KOPT-K1 (cell line): Measurements from ENCODE around the gene CTDSP2.

Experiments used
- H3K27ac ChIP-seq: fragments of 200-600 bp; sonication (generic); 2 replicates; pipeline ENCODE4 v1.5.1; 2016; ENCODE audit warnings: antibody characterized with exemption, mild to moderate bottlenecking, low read depth, low read length; ENCODE audit not compliant: poor library complexity, severe bottlenecking
- H3K36me3 ChIP-seq: fragments of 200-600 bp; sonication (generic); 2 replicates; pipeline ENCODE4 v1.5.1; 2017; ENCODE audit warnings: antibody characterized with exemption, mild to moderate bottlenecking, low read length, moderate library complexity; ENCODE audit not compliant: insufficient read depth
- H3K9me3 ChIP-seq: fragments of 200-600 bp; sonication (generic); 2 replicates; pipeline ENCODE4 v1.5.1; 2017; ENCODE audit warnings: antibody characterized with exemption, low read length, mild to moderate bottlenecking; ENCODE audit not compliant: insufficient read depth, poor library complexity, severe bottlenecking

Gene CTDSP2

GRCh38 chr12:57846577-57847319, at the start of gene CTDSP2:
Gene CTDSP2, minus strand, starts transcription at chr12:57846729. Its CDS starts 294 bp downstream, at chr12:57846435.
- no peaks in the 10 kb centered on the region for H3K9me3 ChIP-seq
- peak within 1 kb of the TSS; percentile 94 for H3K27ac ChIP-seq
- no peaks in the 10 kb centered on the region for H3K36me3 ChIP-seq

DNA sequence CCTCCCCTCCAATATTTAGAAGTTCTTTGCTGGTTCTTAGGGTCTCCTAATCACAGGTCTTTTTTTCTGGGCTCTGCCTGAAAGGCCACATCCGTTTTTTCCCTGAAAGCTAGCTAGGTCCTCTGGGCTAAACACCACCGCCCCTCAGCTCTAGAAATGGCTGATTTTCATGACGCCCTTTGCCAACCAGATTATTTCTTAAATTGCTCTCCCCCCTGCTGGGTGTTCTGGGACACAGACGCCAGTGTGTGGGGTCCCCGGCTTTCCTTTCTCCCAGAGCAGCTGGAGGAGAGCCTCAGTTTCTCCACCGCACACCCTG, 49.5 kb upstream of the CTDSP2 start:
- Histone ChIP-seq H3K36me3 (no peaks in the 10 kb centered on the region), H3K27ac (peak overlapping the region; percentile 56), H3K9me3 (no peaks in the 10 kb centered on the region)

- Histone ChIP-seq H3K36me3 (no peaks in the 10 kb centered on the region), H3K27ac (peak overlapping the region; percentile 56), H3K9me3 (no peaks in the 10 kb centered on the region)
These were observed 49.0 kb upstream of the CTDSP2 start for GRCh38 chr12:57895389-57896114.

DNA sequence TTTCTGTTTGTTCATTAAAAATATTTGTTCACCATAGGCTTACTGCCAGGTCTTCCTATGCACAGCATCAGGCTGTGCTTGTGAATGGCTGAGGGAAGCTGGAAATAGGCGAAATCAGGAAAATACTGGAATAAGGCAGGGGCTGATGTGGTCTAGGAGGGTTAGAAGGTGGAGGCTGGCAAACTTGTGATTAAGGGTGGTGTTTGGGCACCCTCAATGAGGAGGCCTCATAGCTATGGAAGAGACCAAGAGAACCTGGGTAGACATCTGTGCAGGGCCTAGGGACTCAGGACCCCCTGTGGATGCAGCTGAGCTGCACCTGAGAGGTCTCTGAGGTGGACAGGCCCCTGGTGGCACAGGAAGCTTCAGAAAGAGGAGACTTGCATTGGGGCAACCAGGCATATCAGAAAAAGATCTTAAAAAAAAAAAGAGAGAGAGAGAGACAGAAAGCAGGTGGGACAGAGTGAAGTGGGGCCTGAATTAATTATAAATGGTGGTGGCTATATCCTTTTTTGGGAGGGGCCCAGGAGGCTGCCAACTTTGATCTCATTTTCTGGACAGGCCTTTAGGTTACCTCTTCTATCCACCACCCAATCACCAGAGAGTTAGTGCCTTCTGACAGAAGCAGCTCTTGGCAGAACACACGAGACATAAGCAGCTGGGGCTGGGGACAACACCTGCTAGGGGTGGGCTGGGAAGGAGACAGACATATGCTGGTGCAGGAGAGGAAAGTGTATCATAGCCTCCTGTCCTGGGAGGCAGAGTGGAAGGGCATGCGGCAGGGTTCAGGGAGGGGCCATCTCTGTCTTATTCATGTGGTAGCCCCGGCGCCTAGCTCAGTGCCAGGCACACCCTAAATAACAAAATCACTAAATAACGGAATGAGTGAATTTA, 48.1 kb upstream of the CTDSP2 start:
- peak overlapping the region; percentile 56 for H3K27ac ChIP-seq
- no peaks in the 10 kb centered on the region for H3K9me3 ChIP-seq
- no peaks in the 10 kb centered on the region for H3K36me3 ChIP-seq

DNA sequence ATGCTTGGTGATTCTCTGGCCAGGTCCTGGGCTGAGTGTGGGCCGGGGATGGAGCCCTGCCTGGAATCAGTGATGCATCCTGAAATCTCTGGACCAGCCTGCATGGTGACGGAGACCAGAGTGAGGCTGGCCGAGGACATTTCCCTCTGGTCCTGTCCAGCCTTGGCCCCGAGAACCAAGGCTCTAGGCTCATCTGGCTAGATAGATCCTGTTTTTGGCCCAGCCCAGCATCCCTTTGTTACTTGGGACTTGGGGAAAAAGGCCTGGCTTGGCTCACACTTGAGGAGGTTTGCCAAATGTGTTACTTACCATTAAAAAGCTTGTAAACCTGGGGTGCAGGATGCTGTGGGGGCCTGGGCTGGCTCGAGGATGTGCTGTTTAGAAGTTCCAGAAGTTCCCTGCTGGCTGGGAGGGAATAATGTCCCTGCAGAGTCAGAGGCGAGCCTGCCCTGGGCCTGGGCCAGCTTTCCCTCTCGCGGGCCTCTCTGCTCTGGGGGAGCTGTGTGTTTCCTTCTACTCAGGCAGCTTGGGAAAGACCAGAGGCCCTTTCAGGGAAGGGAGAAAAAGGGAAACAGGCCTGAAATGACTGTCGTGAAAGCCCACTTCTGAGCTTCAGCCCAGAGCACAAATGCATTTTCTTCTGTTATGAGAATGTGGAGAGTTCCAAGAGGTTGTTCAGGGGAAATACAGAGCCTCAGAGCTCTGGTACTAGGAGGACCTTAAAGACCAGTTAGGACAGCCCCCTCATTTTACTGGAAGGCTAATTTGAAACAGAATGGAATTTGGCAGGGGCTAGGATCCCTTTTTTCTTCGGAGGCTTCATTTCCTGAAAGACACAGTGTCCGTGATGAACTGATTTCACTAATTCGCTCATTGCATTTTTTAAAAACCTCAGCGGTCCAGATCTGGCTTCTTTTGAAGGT, 47.2 kb upstream of the CTDSP2 start:
- peak overlapping the region; percentile 56 for H3K27ac ChIP-seq
- H3K9me3 ChIP-seq: no peaks in the 10 kb centered on the region
- no peaks in the 10 kb centered on the region for H3K36me3 ChIP-seq

GRCh38 chr12:57892232-57892972, 45.9 kb upstream of the CTDSP2 start:
- no peaks in the 10 kb centered on the region for H3K36me3 ChIP-seq
- H3K27ac ChIP-seq: no peak overlapping the region
- H3K9me3 ChIP-seq: no peaks in the 10 kb centered on the region

DNA sequence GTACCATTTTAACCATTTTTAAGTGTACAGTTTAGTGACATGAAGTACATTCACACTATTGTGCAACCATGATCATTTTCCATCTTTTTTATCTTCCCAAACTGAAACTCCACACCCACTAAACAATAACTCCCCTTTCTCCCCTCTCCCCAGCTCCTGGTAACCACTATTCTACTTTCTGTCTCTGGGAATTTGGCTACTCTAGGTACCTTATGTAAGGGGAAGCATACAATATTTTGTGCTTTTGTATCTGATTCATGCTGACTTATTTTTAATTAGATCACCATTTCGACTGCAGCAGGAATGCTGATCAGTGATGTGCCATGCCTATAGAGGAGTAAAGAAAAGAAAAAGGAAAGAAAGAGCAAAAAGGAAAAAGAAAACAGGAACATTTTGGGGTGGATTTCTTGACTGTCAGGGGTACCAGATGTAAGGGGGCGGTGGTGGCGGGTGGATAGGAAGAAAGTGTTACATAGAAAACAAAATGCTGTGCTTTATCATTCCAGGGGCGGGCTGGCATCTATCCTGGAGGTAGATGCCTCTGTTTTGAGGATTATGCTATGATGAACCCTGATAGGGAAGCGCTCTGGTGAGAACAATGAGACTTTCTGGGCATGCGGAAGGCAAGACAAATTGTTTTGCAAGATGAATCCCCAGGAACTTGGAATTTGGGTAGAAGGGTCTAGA, 45.2 kb upstream of the CTDSP2 start:
- Histone ChIP-seq H3K9me3 (no peaks in the 10 kb centered on the region), H3K36me3 (no peaks in the 10 kb centered on the region), H3K27ac (no peak overlapping the region)

- Histone ChIP-seq H3K36me3 (no peaks in the 10 kb centered on the region), H3K27ac (no peak overlapping the region), H3K9me3 (peaks cover 1% of the 10 kb centered on the region)
These were observed 43.9 kb upstream of the CTDSP2 start for GRCh38 chr12:57890191-57891115.

DNA sequence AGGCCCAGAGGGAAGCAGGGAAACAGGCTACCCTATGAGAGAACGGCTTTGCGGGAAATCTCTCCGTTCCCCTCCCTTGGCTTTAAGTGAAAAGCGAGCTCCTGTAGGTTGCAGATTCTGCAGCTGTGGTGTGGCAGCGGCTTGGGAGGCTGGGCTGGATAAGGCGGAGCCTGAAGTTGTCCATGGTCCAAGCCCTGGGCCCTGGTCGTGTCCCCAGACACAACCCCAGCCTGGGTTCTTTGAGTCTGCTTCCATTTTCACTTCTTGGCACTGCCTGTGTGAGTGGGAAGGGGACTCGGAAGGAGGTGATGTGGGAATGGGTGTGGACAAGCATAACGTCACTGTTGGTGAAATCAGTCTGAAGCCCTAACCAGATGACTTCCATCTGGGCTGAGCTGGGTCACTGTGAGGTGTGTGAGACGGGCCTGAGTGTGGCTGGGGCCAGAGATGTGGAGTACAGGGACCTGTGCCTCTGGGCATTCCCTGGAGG, 43.0 kb upstream of the CTDSP2 start:
- Histone ChIP-seq H3K36me3 (no peaks in the 10 kb centered on the region), H3K9me3 (peaks cover 8% of the 10 kb centered on the region), H3K27ac (peak overlapping the region; percentile 61)

- Histone ChIP-seq H3K9me3 (peaks cover 8% of the 10 kb centered on the region), H3K36me3 (no peaks in the 10 kb centered on the region), H3K27ac (peak overlapping the region; percentile 61)
These were observed 42.1 kb upstream of the CTDSP2 start for GRCh38 chr12:57888409-57889157.

DNA sequence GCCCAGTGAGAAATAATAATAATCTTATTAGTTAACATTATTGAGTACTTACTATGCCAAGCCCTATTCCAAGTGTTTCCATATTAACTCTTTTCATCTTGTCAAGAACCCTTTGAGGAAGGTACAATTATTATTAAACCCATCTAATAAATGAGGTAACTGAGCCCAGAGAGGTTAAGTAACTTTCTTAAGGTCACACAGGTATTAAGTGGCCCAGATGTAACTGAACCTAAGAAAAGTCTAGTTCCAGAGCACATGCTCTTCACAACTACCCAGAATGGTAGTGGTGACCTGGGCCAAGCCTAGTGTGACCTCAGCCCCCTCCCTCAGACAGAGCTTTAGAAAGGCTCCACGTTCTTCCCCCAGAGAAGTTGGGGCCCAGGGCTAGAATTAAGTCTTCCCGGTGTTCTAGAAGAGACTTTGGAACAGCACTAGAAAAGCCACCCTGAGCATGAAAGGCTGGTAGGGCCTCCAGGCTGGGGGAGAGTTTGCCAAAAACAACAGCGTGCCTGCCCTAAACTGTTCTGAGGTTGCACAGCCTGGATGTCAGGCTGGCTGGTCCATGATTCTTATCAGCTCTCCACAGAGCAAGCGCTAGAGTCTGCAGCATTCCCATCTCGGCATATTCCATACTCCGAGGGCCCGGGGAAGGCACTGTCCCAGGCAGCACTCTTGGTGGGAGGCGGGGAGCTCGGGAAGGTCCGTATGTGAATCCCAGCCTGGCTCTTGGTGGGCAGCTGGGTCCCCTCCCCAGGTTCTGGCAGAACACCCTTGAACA, 41.3 kb upstream of the CTDSP2 start:
- Histone ChIP-seq H3K27ac (peak overlapping the region; percentile 44), H3K9me3 (peaks cover 8% of the 10 kb centered on the region), H3K36me3 (no peaks in the 10 kb centered on the region)
